GM12865 (cell line): ENCODE measurements around the gene DCLRE1B.

ENCODE experiments used
- DNase-seq: peaks from one replicate; pipeline ENCODE4 v3.0.0; 2010; ENCODE audit warnings: low read depth
- H3K4me3 ChIP-seq: 2 replicates; pipeline ENCODE4 v1.5.1; 2011; ENCODE audit warnings: mild to moderate bottlenecking, low read depth, low read length, control low read depth
- CTCF ChIP-seq: IDR thresholded peaks from 2 replicates; pipeline ENCODE4 v1.5.1; 2011; ENCODE audit warnings: low read length, control low read depth, low read depth, inconsistent platforms; ENCODE audit not compliant: insufficient read depth; ENCODE audit errors: missing control alignments

Gene DCLRE1B

GRCh38 chr1:113895961-113896360 is 9.2 kb upstream of the DCLRE1B start:
- TF ChIP-seq CTCF, result no peak
- no peak for DNase-seq
- H3K4me3 ChIP-seq, result no peak overlapping the region

GRCh38 chr1:113898241-113898814 is 6.8 kb upstream of the DCLRE1B start:
- TF ChIP-seq CTCF, result no peak
- no peak overlapping the region for H3K4me3 ChIP-seq
- no peak for DNase-seq

- no peak overlapping the region for H3K4me3 ChIP-seq
- no peak for DNase-seq
- TF ChIP-seq CTCF, result no peak
Observed at GRCh38 chr1:113899111-113899510, 6.0 kb upstream of the DCLRE1B start.

- no peak for DNase-seq
- no peak for TF ChIP-seq CTCF
- H3K4me3 ChIP-seq, result no peak overlapping the region
Observed at GRCh38 chr1:113901191-113901590, 3.9 kb upstream of the DCLRE1B start.

GRCh38 chr1:113903501-113904292 is 1.4 kb upstream of the DCLRE1B start:
- peak overlapping the region; percentile 96 for H3K4me3 ChIP-seq
- TF ChIP-seq CTCF, result no peak
- peak; percentile 44 for DNase-seq

- DNase-seq, result no peak
- TF ChIP-seq CTCF, result no peak
- H3K4me3 ChIP-seq, result peak overlapping the region; percentile 96
Observed at GRCh38 chr1:113904293-113904673, 843 bp upstream of the DCLRE1B start.

- no peak for TF ChIP-seq CTCF
- peak overlapping the region; percentile 72 for H3K4me3 ChIP-seq
- peak; percentile 50 for DNase-seq
Observed at GRCh38 chr1:113905435-113905861, 322 bp downstream of the DCLRE1B start.
